Endothelial cell (in vitro differentiated cells): ENCODE measurements around the gene CFAP97. TPM values are rescaled to one million over a fixed set of nuclear protein-coding genes. Genes with fewer than 3 reads are reported as not detected.
A peak's percentile ranks its signal among the peaks of the same experiment; 100 is the strongest.

Experiments
- DNase-seq: peaks from one replicate; pipeline ENCODE4 v3.0.0; 2021; ENCODE audit warnings: low spot score
- H3K27ac Mint-ChIP-seq: one replicate; pipeline ENCODE4 v1.8.0; 2021; ENCODE audit warnings: mixed read lengths, inconsistent platforms; ENCODE audit not compliant: unreplicated experiment
- H3K27me3 Mint-ChIP-seq: one replicate; pipeline ENCODE4 v1.8.0; 2021; ENCODE audit warnings: mild to moderate bottlenecking, moderate library complexity, mixed read lengths, inconsistent platforms; ENCODE audit not compliant: unreplicated experiment
- H3K36me3 Mint-ChIP-seq: one replicate; pipeline ENCODE4 v1.8.0; 2021; ENCODE audit warnings: mild to moderate bottlenecking, low read depth, mixed read lengths, inconsistent platforms; ENCODE audit not compliant: unreplicated experiment
- H3K4me1 Mint-ChIP-seq: one replicate; pipeline ENCODE4 v1.8.0; 2021; ENCODE audit warnings: mild to moderate bottlenecking, mixed read lengths, inconsistent platforms; ENCODE audit not compliant: unreplicated experiment
- H3K4me3 Mint-ChIP-seq: one replicate; pipeline ENCODE4 v1.8.0; 2021; ENCODE audit warnings: mild to moderate bottlenecking, mixed read lengths, inconsistent platforms; ENCODE audit not compliant: unreplicated experiment
- H3K9me3 Mint-ChIP-seq: one replicate; pipeline ENCODE4 v1.8.0; 2021; ENCODE audit warnings: mixed read lengths, inconsistent platforms; ENCODE audit not compliant: unreplicated experiment
- total RNA-seq: library from RNA; stranded (reverse); fragmentation: NEBNext Ultra II Directional; extraction: Animal tissue kit (Norgen Biotek cat#: 25700); gene quantifications from one replicate; pipeline ENCODE4 v1.2.1, GENCODE V29; 2021; ENCODE audit not compliant: unreplicated experiment
- TF ChIP-seq, protein P1 (sequence below): fragments of 200-600 bp; sonication (generic); IDR thresholded peaks from one replicate; pipeline ENCODE4 v1.5.0; 2021; ENCODE audit warnings: antibody characterized with exemption; ENCODE audit not compliant: unreplicated experiment

The CFAP97 gene
- total RNA-seq, 1 donor from 2014 or later: 18.2 TPM

DNA sequence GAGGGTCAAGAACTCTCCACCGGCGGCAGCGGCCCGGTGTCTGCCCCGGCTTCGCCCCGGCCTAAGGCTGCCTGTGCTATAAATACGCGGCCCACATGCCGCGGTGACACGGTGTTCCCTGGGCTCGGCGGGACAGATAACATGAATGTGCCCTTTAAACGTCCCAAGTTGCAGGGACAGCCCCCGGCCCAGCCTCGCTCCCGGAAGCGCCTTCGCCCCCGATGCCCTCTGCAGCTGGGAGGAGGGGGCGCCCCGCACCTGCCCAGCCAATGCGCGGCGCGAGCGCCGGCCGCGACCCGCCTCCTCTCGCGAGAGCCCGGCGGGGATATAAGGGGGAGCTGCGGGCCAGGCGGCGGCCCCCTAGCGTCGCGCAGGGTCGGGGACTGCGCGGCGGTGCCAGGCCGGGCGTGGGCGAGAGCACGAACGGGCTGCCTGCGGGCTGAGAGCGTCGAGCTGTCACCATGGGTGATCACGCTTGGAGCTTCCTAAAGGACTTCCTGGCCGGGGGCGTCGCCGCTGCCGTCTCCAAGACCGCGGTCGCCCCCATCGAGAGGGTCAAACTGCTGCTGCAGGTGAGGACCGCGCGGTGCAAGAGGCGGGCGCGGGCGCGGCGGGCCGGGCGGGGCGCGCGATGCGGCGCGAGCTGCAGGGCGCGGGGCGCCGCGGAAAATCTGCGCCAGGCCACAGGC lies 60.7 kb downstream of the CFAP97 start, which contains the start of gene SLC25A4:
SLC25A4 (plus strand) TSS at position 355 of the 689 bp plus-strand sequence; CDS start at position 462, 107 bp downstream.
- DNase-seq: peak; percentile 87
- Mint-ChIP-seq H3K27ac (no peak within 1 kb of the TSS), H3K27me3 (peaks cover 5% of the 10 kb centered on the region), H3K4me3 (peak within 1 kb of the TSS; percentile 91), H3K4me1 (peaks cover 16% of the 10 kb centered on the region), H3K36me3 (no peaks in the 10 kb centered on the region), H3K9me3 (no peaks in the 10 kb centered on the region)
- TF ChIP-seq, protein P1, sequence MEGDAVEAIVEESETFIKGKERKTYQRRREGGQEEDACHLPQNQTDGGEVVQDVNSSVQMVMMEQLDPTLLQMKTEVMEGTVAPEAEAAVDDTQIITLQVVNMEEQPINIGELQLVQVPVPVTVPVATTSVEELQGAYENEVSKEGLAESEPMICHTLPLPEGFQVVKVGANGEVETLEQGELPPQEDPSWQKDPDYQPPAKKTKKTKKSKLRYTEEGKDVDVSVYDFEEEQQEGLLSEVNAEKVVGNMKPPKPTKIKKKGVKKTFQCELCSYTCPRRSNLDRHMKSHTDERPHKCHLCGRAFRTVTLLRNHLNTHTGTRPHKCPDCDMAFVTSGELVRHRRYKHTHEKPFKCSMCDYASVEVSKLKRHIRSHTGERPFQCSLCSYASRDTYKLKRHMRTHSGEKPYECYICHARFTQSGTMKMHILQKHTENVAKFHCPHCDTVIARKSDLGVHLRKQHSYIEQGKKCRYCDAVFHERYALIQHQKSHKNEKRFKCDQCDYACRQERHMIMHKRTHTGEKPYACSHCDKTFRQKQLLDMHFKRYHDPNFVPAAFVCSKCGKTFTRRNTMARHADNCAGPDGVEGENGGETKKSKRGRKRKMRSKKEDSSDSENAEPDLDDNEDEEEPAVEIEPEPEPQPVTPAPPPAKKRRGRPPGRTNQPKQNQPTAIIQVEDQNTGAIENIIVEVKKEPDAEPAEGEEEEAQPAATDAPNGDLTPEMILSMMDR: peak; percentile 53

DNA sequence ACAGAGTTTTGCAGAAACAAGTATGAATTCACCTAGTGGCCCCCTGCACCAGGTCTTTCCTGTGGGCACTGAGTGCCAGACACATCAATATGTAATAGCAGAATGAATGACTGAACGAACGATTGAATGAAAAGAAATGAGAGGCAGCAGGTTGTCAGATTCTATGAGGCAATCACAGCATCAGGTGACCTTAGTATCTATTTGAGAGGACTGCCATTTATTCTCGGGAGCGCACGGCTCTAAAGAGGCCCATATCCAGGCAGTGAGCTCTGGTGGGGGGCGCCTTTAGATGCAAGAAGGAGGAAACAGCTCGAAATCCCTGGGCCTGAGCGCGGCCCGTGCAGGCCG lies 61.3 kb downstream of the CFAP97 start:
- Mint-ChIP-seq H3K27ac (no peak overlapping the region), H3K9me3 (no peaks in the 10 kb centered on the region), H3K4me3 (peak overlapping the region; percentile 91), H3K4me1 (peaks cover 19% of the 10 kb centered on the region), H3K27me3 (peaks cover 5% of the 10 kb centered on the region), H3K36me3 (no peaks in the 10 kb centered on the region)
- TF ChIP-seq, protein P1: no peak
- DNase-seq: no peak

DNA sequence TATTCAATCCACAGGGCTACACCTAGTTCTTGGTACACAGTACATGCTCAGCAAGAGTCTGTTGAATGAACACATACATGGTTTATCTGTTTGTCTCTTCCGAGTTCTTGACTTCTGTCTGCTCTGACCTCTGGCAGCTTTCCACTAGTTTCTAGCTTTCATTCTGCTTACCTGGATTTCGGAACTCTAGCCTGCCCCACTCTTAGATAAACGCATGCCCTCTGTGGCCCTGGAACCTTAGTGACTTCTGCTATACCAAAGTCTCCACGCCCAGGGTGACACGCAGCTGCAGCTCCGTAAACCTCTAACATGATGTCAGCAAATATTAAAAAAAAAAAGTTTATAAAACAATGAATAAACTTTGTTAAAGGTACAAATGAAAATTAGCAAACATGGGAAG lies 62.0 kb downstream of the CFAP97 start:
- Mint-ChIP-seq H3K36me3 (no peaks in the 10 kb centered on the region), H3K4me3 (no peak overlapping the region), H3K9me3 (no peaks in the 10 kb centered on the region), H3K27me3 (peaks cover 5% of the 10 kb centered on the region), H3K4me1 (peaks cover 20% of the 10 kb centered on the region), H3K27ac (no peak overlapping the region)
- DNase-seq: no peak
- TF ChIP-seq, protein P1: no peak

DNA sequence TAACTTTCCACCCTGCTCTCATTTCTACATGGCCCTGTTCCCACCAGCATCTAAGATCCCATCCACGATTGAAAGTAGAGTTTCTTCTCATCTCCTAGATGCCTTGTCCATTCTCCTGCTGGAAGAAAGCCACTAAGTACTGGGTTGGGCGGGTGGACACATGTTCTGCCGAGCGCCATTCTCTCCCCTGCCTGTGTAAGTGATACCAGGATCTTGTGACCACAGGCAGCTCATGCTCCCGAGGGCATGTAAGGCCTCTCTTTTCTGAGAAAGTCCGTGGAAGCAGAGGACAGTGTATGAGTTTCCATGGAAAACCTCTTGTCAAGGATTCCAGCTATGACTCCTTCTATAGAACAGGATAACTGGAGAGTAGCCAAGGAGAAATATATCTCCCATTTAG lies 64.1 kb downstream of the CFAP97 start:
- no peak for DNase-seq
- Mint-ChIP-seq H3K4me3 (no peak overlapping the region), H3K9me3 (no peaks in the 10 kb centered on the region), H3K36me3 (no peaks in the 10 kb centered on the region), H3K4me1 (peaks cover 20% of the 10 kb centered on the region), H3K27me3 (peaks cover 5% of the 10 kb centered on the region), H3K27ac (no peak overlapping the region)
- TF ChIP-seq, protein P1: no peak

DNA sequence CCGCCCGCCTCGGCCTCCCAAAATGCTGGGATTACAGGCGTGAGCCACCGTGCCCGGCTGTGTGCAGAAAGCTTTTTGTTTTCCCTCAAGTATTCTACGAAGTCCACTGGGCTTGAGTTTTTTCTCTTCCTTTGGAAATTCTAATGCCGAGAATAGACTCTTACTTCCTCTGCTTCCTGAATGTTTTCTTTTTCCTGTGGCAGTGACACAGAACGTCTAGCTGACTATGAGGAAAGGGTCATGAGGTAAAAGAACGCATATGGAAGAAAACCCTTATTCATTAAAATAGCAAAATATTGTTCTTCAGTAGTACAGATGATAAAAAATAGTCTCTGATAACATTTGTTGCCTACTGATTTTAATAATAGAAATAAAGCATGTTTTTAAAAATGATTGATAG lies 65.6 kb downstream of the CFAP97 start:
- DNase-seq: no peak
- peaks cover 1% of the 10 kb centered on the region for H3K27me3 Mint-ChIP-seq
- H3K4me3 Mint-ChIP-seq: no peak overlapping the region

More for the DNA sequence above, 65.6 kb downstream of the CFAP97 start:
- Mint-ChIP-seq H3K4me1 (peaks cover 15% of the 10 kb centered on the region), H3K9me3 (no peaks in the 10 kb centered on the region), H3K36me3 (no peaks in the 10 kb centered on the region), H3K27ac (no peak overlapping the region)
- TF ChIP-seq, protein P1: no peak
